T-cell (primary cell): ENCODE measurements around the gene SLC16A6. TPM values are rescaled to one million over a fixed set of nuclear protein-coding genes. Genes with fewer than 3 reads are reported as not detected.
A peak's percentile ranks its signal among the peaks of the same experiment; 100 is the strongest.
"Not testable (repeated sequence)": the region's sequence is repeated elsewhere in the genome, so short reads cannot be mapped to it uniquely, and the experiment has no call there.

Experiments used
- ATAC-seq, 4 experiments: fragments of 200-7000 bp in 3 of 4; fragments of 150-1000 bp in 1 of 4; cut with Tn5 transposase; replicated peaks in 1 of 4; 1 replicate in 3 of 4; 2 replicates in 1 of 4; pipeline ENCODE4 v1.10.0; 2021; ENCODE audit warnings: moderate library complexity in 3 of 4, mild to moderate bottlenecking in 2 of 4, moderate number of reproducible peaks in 1 of 4
- CTCF ChIA-PET, 2 donors: fragments of 300-600 bp; sonication (Branson Sonifier 250); formaldehyde crosslinking; loops; one replicate each; lab custom pipeline; 2022; ENCODE audit warnings: antibody characterized with exemption in 2 of 2; lab: Charles Lee
- POLR2A ChIA-PET, 2 donors: fragments of 300-600 bp; sonication (Branson Sonifier 250); formaldehyde crosslinking; loops; one replicate each; lab custom pipeline; 2022; ENCODE audit warnings: antibody characterized with exemption in 2 of 2; lab: Charles Lee
- DNase-seq, 35 experiments: peaks; one replicate each; pipeline versions ENCODE4 v3.0.0 to v3.0.0-alpha.2; 2013 to 2023
- H3K27ac ChIP-seq: one replicate; pipeline ENCODE4 v1.5.1; 2013; ENCODE audit warnings: low read length
- H3K27me3 ChIP-seq, 2 experiments: replicated peaks in 1 of 2; 1 replicate in 1 of 2; 2 replicates in 1 of 2; pipeline versions ENCODE4 v1.6.1 to v1.7.0; 2013; ENCODE audit warnings: low read length in 1 of 2, mixed read lengths in 1 of 2; ENCODE audit not compliant: control insufficient read depth in 2 of 2, insufficient read depth in 2 of 2; ENCODE audit errors: extremely low read depth in 1 of 2
- H3K36me3 ChIP-seq, 2 donors: 1 replicate in 1 of 2; 2 replicates in 1 of 2; pipeline versions ENCODE4 v1.6.1 to v1.7.0; 2013; ENCODE audit warnings: low read length in 1 of 2; ENCODE audit not compliant: control insufficient read depth in 2 of 2, insufficient read depth in 1 of 2; ENCODE audit errors: extremely low read depth in 1 of 2
- H3K4me1 ChIP-seq, 2 experiments: 1 replicate in 1 of 2; 2 replicates in 1 of 2; pipeline versions ENCODE4 v1.6.1 to v1.7.0; 2013; ENCODE audit warnings: low read length in 2 of 2, mixed read lengths in 1 of 2; ENCODE audit not compliant: insufficient read depth in 2 of 2, control insufficient read depth in 1 of 2; ENCODE audit errors: extremely low read depth in 1 of 2
- H3K4me3 ChIP-seq, 2 donors: 1 replicate in 1 of 2; 2 replicates in 1 of 2; pipeline versions ENCODE4 v1.5.1 to v1.7.0; 2013; ENCODE audit warnings: mild to moderate bottlenecking in 2 of 2, low read length in 1 of 2, moderate library complexity in 1 of 2; ENCODE audit not compliant: control insufficient read depth in 1 of 2; ENCODE audit errors: extremely low read depth in 1 of 2
- H3K9me3 ChIP-seq: 2 replicates; pipeline ENCODE4 v1.7.0; 2013
- H3K27ac Mint-ChIP-seq, 2 donors: one replicate each; pipeline ENCODE4 v1.8.0; 2020 to 2021; ENCODE audit warnings: mild to moderate bottlenecking in 2 of 2, mixed read lengths in 2 of 2
- H3K27me3 Mint-ChIP-seq, 2 donors: one replicate each; pipeline ENCODE4 v1.8.0; 2021 to 2022; ENCODE audit warnings: mixed read lengths in 2 of 2
- H3K36me3 Mint-ChIP-seq: one replicate; pipeline ENCODE4 v1.8.0; 2021; ENCODE audit warnings: mixed read lengths
- H3K4me1 Mint-ChIP-seq, 3 donors: one replicate each; pipeline ENCODE4 v1.8.0; 2020 to 2022; ENCODE audit warnings: mixed read lengths in 3 of 3, mild to moderate bottlenecking in 1 of 3
- H3K4me3 Mint-ChIP-seq, 3 donors: one replicate each; pipeline ENCODE4 v1.8.0; 2020 to 2022; ENCODE audit warnings: mild to moderate bottlenecking in 3 of 3, mixed read lengths in 3 of 3, moderate library complexity in 3 of 3
- H3K9me3 Mint-ChIP-seq, 3 donors: one replicate each; pipeline ENCODE4 v1.8.0; 2020 to 2022; ENCODE audit warnings: mixed read lengths in 3 of 3
- WGBS: methylation state at CpG from one replicate; pipeline ENCODE4 v1.1.5; 2013; ENCODE audit warnings: missing lambda C conversion rate; ENCODE audit not compliant: insufficient coverage; 5-methylcytosine and 5-hydroxymethylcytosine counted together
- total RNA-seq, 35 experiments: library from RNA in 6 of 35; stranded (reverse) in 6 of 35; fragments of 120-200 nt in 1 of 35; gene quantifications; one replicate each; pipeline versions ENCODE4 v1.2.1 to v1.2.4 and lab custom pipeline; 2013 to 2026

SLC16A6 gene
- total RNA-seq, 5 donors from 2014 or later (not counting 1 experiment from before 2014, with no cell fraction given): 4.4 to 10.5 (median 7.0) TPM

DNA sequence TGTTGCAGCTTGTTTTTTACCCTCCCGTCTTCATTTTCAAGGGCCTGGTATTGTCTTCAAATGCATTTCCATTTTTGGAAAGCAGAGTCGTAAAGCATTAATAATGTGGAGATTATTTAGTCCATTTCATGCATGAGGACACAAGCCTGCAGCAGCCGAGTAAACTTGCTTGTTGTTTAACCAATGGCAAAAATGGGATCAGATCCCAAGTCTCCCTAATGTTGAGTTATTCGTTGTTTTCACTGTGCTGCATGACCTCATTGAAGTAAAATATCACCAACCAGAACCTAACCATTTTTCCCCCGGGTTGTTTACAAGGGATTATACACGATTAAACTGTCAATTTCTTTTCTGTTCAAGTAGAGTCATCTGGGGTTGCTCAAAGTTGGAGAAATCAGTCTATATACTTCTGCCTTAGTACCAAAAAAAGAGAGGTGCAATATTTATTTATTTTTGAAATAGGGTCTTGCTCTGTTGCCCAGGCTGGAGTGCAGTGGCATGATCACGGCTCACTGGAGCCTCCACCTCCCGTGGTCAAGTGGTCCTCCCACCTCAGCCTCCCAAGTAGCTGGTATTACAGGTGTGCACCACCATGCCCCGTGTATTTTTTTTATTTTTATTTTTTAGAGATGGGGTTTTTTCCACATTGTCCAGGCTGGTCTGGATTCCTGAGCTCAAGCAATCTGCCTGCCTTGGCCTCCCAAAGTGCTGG lies 30.7 kb downstream of the SLC16A6 start:
- ChIA-PET CTCF (no interaction called here), POLR2A (no interaction called here)
- Histone ChIP-seq H3K27me3 (no peaks in the 10 kb centered on the region), H3K36me3 (peaks cover 0 to 1% of the 10 kb centered on the region in 2 donors), H3K4me3 (no peak overlapping the region), H3K4me1 (peaks cover 32 to 52% of the 10 kb centered on the region in 2 experiments), H3K27ac (peak overlapping the region; percentile 89), H3K9me3 (no peaks in the 10 kb centered on the region)
- peak overlapping the region; percentile 89 to 92 for H3K27ac Mint-ChIP-seq
- peaks cover 58 to 68% (median 66%) of the 10 kb centered on the region in 3 donors for H3K4me1 Mint-ChIP-seq
- ATAC-seq: no peak
- no peaks in the 10 kb centered on the region for H3K9me3 Mint-ChIP-seq
- DNase-seq: no peak
- peaks cover 13% of the 10 kb centered on the region for H3K36me3 Mint-ChIP-seq
- peak overlapping the region in 1 of 3 donors; percentile 68 for H3K4me3 Mint-ChIP-seq
- WGBS: 100% methylated on average over 2 of the region's 9 CpGs
- no peaks in the 10 kb centered on the region for H3K27me3 Mint-ChIP-seq

DNA sequence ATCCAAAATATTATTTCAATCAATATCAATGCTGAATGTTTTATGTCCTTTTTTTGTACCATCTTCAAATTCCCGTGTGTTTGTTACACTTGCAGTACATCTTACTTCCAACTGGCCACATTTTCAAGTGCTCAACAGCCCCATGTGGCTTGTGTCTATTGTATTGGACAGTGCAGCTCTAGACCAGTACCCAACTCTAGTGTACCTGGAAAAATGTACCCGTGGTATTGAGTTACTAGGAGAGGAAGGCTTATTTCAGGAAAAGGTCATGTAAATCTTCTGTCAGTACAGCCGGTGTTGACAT lies 31.3 kb downstream of the SLC16A6 start:
- Mint-ChIP-seq H3K27ac (peak overlapping the region; percentile 89 to 92), H3K4me3 (peak overlapping the region in 1 of 3 donors; percentile 68), H3K4me1 (peaks cover 64 to 74% (median 72%) of the 10 kb centered on the region in 3 donors), H3K36me3 (peaks cover 16% of the 10 kb centered on the region)
- H3K4me3 ChIP-seq, H3K27me3 ChIP-seq, H3K9me3 ChIP-seq, CTCF ChIA-PET, H3K9me3 Mint-ChIP-seq, DNase-seq, POLR2A ChIA-PET, ATAC-seq, H3K27me3 Mint-ChIP-seq, H3K36me3 ChIP-seq: not testable (repeated sequence)
- Histone ChIP-seq H3K4me1 (peaks cover 33 to 58% of the 10 kb centered on the region in 2 experiments), H3K27ac (peak overlapping the region; percentile 89)
- no CpG with 5 or more reads among the region's 3 CpGs for WGBS

DNA sequence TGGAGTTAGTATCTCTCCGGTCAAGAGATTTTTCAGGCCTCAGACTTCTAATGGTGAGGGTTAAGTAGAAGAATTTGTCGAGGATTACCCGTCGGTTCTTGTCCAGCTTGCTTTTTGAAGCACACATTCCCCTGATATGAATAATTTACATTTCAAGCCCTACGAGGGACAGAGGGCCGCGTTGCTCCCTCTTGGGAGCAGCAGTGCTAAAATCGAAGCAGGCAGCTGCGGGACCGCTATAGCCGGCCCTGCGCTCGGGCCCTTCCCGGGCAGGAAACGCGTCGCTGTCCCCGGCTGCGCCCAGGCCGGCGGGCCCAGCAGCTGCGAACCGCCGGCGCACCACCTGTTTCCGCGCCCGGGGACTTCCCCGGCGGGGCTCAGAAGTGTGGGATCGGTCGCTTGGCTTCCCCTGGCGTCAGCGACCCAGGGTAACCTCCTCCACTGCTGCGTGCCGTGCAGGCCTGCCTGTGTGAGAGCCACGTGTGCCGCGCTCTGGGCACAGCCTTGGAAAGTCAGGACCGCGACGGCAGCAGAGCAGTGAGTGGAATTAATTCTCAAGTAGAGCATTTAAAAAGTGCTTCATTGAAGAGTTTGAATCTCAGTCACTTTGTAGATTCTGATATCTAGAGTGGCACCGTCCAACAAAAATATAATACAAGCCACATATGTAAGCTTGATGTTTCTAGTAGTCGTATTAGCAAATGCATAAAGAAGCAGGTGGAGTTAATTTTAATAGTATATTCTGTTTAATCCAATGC lies 31.9 kb downstream of the SLC16A6 start:
- DNase-seq (peak; percentile 38 to 89 (median 77)), ATAC-seq (peak; percentile 91 to 96 (median 92))
- H3K27me3 ChIP-seq, H3K4me3 ChIP-seq, H3K9me3 Mint-ChIP-seq, H3K9me3 ChIP-seq, H3K36me3 ChIP-seq, H3K27me3 Mint-ChIP-seq: not testable (repeated sequence)
- Histone ChIP-seq H3K4me1 (peaks cover 35 to 61% of the 10 kb centered on the region in 2 experiments), H3K27ac (peak overlapping the region; percentile 97)
- ChIA-PET CTCF (interaction anchor here in 1 of 2 donors (1.3 kb wide), 1 partner anchor 173 kb away, joined by 4 read pairs; no protein-coding TSS in a partner anchor), POLR2A (interaction anchor here in 1 of 2 donors (1.1 kb wide), 2 partner anchors 10 to 54 kb away, joined by 3 read pairs; no protein-coding TSS in a partner anchor)
- WGBS: 0% methylated on average over 9 of the region's 44 CpGs
- Mint-ChIP-seq H3K36me3 (peaks cover 19% of the 10 kb centered on the region), H3K4me3 (peak overlapping the region; percentile 61 to 68 (median 62)), H3K27ac (peak overlapping the region; percentile 92 to 94), H3K4me1 (peaks cover 69 to 80% (median 77%) of the 10 kb centered on the region in 3 donors)

DNA sequence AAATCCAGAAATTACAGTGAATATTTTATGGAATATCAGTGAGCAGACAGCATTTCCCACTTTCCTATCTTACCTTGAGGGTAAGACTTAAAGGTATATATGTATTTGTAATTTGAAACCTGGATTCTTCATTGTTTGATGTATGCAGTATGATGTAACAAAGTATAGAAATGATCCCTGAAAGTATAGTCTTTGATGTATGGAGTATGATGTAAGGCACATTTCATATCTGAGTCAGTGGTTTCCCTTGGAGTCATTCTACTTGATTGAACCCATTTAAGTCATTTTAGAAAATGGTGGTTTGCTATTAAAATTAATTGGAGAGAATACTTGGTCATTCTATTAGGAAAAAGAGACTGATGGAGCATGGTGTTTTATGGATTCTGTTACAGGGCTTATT lies 33.0 kb downstream of the SLC16A6 start:
- Mint-ChIP-seq H3K27me3 (no peaks in the 10 kb centered on the region), H3K4me3 (peak overlapping the region in 1 of 3 donors; percentile 56), H3K27ac (peak overlapping the region; percentile 87 to 94), H3K4me1 (peaks cover 77 to 86% (median 82%) of the 10 kb centered on the region in 3 donors), H3K36me3 (peaks cover 21% of the 10 kb centered on the region), H3K9me3 (no peaks in the 10 kb centered on the region)
- CTCF ChIA-PET: interaction anchor here in 1 of 2 donors (1.3 kb wide), 1 partner anchor 174 kb away, joined by 4 read pairs; no protein-coding TSS in a partner anchor
- POLR2A ChIA-PET: interaction anchor here in 1 of 2 donors (1.1 kb wide), 2 partner anchors 9 to 53 kb away, joined by 3 read pairs; no protein-coding TSS in a partner anchor
- DNase-seq (no peak), ATAC-seq (no peak)
- Histone ChIP-seq H3K4me1 (peaks cover 42 to 62% of the 10 kb centered on the region in 2 experiments), H3K9me3 (no peaks in the 10 kb centered on the region), H3K4me3 (no peak overlapping the region), H3K36me3 (peaks cover 0 to 8% of the 10 kb centered on the region in 2 donors), H3K27me3 (no peaks in the 10 kb centered on the region), H3K27ac (peak overlapping the region; percentile 97)

DNA sequence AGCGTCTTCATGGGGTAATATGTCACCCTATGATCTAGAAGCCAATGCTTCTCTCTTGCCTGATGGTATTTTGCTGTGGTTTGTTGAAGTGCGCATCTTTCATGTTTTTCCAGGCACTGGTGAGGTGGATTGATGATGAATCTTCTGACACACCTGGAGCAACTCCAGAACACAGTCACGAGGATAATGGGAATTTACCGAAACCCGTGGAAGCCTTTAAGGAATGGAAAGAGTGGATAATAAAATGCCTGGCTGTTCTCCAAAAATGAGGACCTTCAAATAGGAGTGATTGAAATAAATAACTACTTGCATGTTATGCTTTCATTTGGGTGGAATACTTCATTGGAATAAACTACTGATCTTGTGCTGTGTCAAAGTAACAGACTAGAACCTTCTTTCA lies 34.2 kb downstream of the SLC16A6 start:
- WGBS: 90% methylated on average over 2 of the region's 5 CpGs
- peak overlapping the region; percentile 97 for H3K27ac ChIP-seq
- H3K27me3 Mint-ChIP-seq, H3K9me3 Mint-ChIP-seq, ATAC-seq, CTCF ChIA-PET, H3K9me3 ChIP-seq, POLR2A ChIA-PET, H3K27me3 ChIP-seq, H3K4me3 ChIP-seq: not testable (repeated sequence)
- Mint-ChIP-seq H3K4me1 (peaks cover 77 to 89% (median 80%) of the 10 kb centered on the region in 3 donors), H3K36me3 (peaks cover 28% of the 10 kb centered on the region), H3K27ac (peak overlapping the region; percentile 87 to 94), H3K4me3 (peak overlapping the region in 1 of 3 donors; percentile 56)
- peaks cover 43 to 68% of the 10 kb centered on the region in 2 experiments for H3K4me1 ChIP-seq
- peak in 1 of 35 experiments; percentile 21 for DNase-seq
- H3K36me3 ChIP-seq: peaks cover 0 to 16% of the 10 kb centered on the region in 2 donors
